K562 (cell line): ENCODE data around the gene AGPAT1. TPM values are rescaled to one million over a fixed set of nuclear protein-coding genes. Genes with fewer than 3 reads are reported as not detected.

Experiments
- BRD9 ChIP-seq: fragments of 450-650 bp; IDR thresholded peaks from 2 replicates; pipeline ENCODE4 v1.6.1; 2018; ENCODE audit warnings: low read depth; ENCODE audit not compliant: partially characterized antibody
- CBFA2T2 ChIP-seq: fragments of 450-650 bp; conservative IDR thresholded peaks from 2 replicates; pipeline ENCODE4 v1.6.1; 2017; ENCODE audit warnings: mild to moderate bottlenecking
- CBX3 ChIP-seq, 2 experiments: IDR thresholded peaks; 1 replicate in 1 of 2; 2 replicates in 1 of 2; pipeline ENCODE4 v1.6.1; 2012; ENCODE audit warnings: inconsistent platforms in 2 of 2, low read length in 2 of 2, borderline replicate concordance in 1 of 2, control low read depth in 1 of 2
- ETS2 ChIP-seq: IDR thresholded peaks from 2 replicates; pipeline ENCODE4 v1.6.1; 2016; ENCODE audit warnings: borderline replicate concordance, missing genetic modification characterization, mild to moderate bottlenecking, moderate library complexity, missing compliant biosample characterization; ENCODE audit not compliant: poor library complexity, severe bottlenecking
- HDAC1 ChIP-seq, 2 experiments: fragments of 450-650 bp; IDR thresholded peaks; 2 replicates each; pipeline ENCODE4 v1.6.1; 2016 to 2017; ENCODE audit warnings: inconsistent platforms in 1 of 2, mild to moderate bottlenecking in 1 of 2, moderate library complexity in 1 of 2
- KDM1A ChIP-seq, 2 experiments: fragments of 450-650 bp; IDR thresholded peaks; 2 replicates each; pipeline ENCODE4 v1.6.1; 2016; ENCODE audit warnings: mild to moderate bottlenecking in 2 of 2
- KLF10 ChIP-seq: fragments of 250-450 bp; sonication (Bioruptor Pico); IDR thresholded peaks from 2 replicates; pipeline ENCODE4 v1.6.1; 2021; ENCODE audit warnings: matching md5 sums
- POLR2A ChIP-seq: fragments of 450-650 bp; conservative IDR thresholded peaks from 2 replicates; pipeline ENCODE4 v1.6.1; 2016
- RBBP5 ChIP-seq: fragments of 200-600 bp; sonication (generic); IDR thresholded peaks from 2 replicates; pipeline ENCODE4 v1.6.1; 2012; ENCODE audit warnings: borderline replicate concordance, mild to moderate bottlenecking, low read length, control low read depth, inconsistent platforms; ENCODE audit not compliant: insufficient read depth, poor library complexity, severe bottlenecking
- SMAD4 ChIP-seq: fragments of 250-450 bp; sonication (Bioruptor Pico); conservative IDR thresholded peaks from 2 replicates; pipeline ENCODE4 v1.8.0; 2021; ENCODE audit warnings: inconsistent platforms, mild to moderate bottlenecking, moderate library complexity
- TRIM24 ChIP-seq, 2 experiments: fragments of 450-650 bp; IDR thresholded peaks; 2 replicates each; pipeline ENCODE4 v1.6.1; 2016
- ZNF551 ChIP-seq: fragments of 250-450 bp; sonication (Bioruptor Pico); IDR thresholded peaks from 2 replicates; pipeline ENCODE4 v1.5.0; 2021; ENCODE audit warnings: mild to moderate bottlenecking, moderate library complexity
- ZNF589 ChIP-seq: fragments of 200-800 bp; sonication (Bioruptor generic); IDR thresholded peaks from 2 replicates; pipeline ENCODE4 v1.6.1; 2016; ENCODE audit warnings: low read depth, missing genetic modification characterization, missing compliant biosample characterization
- ZNF778 ChIP-seq: fragments of 450-650 bp; formaldehyde crosslinking; IDR thresholded peaks from 2 replicates; pipeline ENCODE4 v1.4.0; 2020; ENCODE audit warnings: mild to moderate bottlenecking, moderate library complexity
- polyA plus RNA-seq, 8 experiments: library from polyadenylated mRNA; depleted of rRNA in 4 of 8; stranded (reverse) in 5 of 8; unstranded in 3 of 8; fragments of >200 nt; fragmentation: Nextera tagmentation in 2 of 8; fragmentation: Illumina TruSeq in 1 of 8; extraction: Ambion mirVana in 2 of 8; extraction: Trizol in 1 of 8; gene quantifications; 2 replicates each; pipeline versions ENCODE4 v1.2.1 to v1.2.3, GENCODE V29; 2011 to 2014; ENCODE audit warnings: inconsistent platforms in 1 of 8, missing spikeins in 1 of 8
- total RNA-seq, 7 experiments: library from RNA; depleted of rRNA in 6 of 7; stranded (reverse); fragments of >200 nt in 6 of 7; fragmentation: Illumina TruSeq in 2 of 7; extraction: Trizol in 2 of 7; gene quantifications; 2 replicates each; pipeline versions ENCODE4 v1.2.1 to v1.2.3, GENCODE V29; 2011 to 2021; ENCODE audit warnings: low replicate concordance in 1 of 7
- TF ChIP-seq, protein P1 (sequence below): fragments of 450-650 bp; IDR thresholded peaks from 2 replicates; pipeline ENCODE4 v1.6.1; 2017; ENCODE audit warnings: antibody characterized with exemption
- TF ChIP-seq, protein P2 (sequence below): fragments of 450-650 bp; IDR thresholded peaks from 2 replicates; pipeline ENCODE4 v1.6.1; 2017; ENCODE audit warnings: antibody characterized with exemption, mild to moderate bottlenecking
- TF ChIP-seq, protein P3 (sequence below): fragments of 450-650 bp; formaldehyde crosslinking; IDR thresholded peaks from 2 replicates; pipeline ENCODE4 v1.4.0; 2020; ENCODE audit warnings: mild to moderate bottlenecking
- TF ChIP-seq, protein P4 (sequence below): fragments of 150-350 bp; IDR thresholded peaks from 2 replicates; pipeline ENCODE4 v1.6.1; 2014; ENCODE audit warnings: low read depth, mild to moderate bottlenecking, low read length, borderline replicate concordance

Gene AGPAT1
- total and polyA plus RNA-seq, 9 of the 15 experiments (the other 6 are each of a cell fraction or from before 2014, with no cell fraction given): 37.9 to 176 (median 69.4) TPM

DNA sequence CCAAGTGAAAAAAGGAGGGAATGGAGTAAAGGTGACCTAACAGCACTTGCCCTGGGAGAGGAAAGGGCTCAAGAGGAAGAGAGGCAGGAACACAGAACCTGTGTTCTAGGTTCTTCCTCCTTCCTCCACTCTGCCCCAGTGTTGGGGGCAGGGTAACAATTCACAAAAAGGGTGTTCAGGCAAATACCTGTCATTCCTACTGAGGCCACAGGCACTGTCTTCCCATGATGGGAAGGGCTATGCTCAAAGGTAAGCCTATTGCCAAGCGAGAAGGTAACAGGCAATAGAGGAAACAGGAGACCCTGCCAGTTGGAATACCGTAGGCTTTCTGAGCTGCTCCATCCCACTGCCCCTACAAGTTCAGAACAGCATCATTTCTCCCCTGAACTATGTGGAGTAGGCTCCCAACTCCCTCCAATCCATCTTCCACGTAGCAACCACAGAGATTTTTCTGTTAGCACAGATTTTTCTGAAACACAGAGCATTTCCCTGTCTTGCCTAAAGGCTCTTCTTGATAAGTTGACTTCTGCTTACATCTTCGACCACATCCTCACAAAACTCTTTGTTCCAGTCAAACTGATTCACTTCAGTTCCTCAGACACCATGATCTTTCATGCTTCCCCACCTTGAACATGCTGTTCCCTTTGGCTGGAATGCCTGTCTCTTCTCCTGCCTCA is 2.7 kb downstream of the AGPAT1 start (continued):
- TF ChIP-seq, protein P1, sequence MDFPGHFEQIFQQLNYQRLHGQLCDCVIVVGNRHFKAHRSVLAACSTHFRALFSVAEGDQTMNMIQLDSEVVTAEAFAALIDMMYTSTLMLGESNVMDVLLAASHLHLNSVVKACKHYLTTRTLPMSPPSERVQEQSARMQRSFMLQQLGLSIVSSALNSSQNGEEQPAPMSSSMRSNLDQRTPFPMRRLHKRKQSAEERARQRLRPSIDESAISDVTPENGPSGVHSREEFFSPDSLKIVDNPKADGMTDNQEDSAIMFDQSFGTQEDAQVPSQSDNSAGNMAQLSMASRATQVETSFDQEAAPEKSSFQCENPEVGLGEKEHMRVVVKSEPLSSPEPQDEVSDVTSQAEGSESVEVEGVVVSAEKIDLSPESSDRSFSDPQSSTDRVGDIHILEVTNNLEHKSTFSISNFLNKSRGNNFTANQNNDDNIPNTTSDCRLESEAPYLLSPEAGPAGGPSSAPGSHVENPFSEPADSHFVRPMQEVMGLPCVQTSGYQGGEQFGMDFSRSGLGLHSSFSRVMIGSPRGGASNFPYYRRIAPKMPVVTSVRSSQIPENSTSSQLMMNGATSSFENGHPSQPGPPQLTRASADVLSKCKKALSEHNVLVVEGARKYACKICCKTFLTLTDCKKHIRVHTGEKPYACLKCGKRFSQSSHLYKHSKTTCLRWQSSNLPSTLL: no peak
- peak; percentile 46 to 66; a peak in 3 of 4 replicates for TF ChIP-seq KDM1A (IDR thresholded peaks at IDR 0.05)
- TF ChIP-seq, protein P2, sequence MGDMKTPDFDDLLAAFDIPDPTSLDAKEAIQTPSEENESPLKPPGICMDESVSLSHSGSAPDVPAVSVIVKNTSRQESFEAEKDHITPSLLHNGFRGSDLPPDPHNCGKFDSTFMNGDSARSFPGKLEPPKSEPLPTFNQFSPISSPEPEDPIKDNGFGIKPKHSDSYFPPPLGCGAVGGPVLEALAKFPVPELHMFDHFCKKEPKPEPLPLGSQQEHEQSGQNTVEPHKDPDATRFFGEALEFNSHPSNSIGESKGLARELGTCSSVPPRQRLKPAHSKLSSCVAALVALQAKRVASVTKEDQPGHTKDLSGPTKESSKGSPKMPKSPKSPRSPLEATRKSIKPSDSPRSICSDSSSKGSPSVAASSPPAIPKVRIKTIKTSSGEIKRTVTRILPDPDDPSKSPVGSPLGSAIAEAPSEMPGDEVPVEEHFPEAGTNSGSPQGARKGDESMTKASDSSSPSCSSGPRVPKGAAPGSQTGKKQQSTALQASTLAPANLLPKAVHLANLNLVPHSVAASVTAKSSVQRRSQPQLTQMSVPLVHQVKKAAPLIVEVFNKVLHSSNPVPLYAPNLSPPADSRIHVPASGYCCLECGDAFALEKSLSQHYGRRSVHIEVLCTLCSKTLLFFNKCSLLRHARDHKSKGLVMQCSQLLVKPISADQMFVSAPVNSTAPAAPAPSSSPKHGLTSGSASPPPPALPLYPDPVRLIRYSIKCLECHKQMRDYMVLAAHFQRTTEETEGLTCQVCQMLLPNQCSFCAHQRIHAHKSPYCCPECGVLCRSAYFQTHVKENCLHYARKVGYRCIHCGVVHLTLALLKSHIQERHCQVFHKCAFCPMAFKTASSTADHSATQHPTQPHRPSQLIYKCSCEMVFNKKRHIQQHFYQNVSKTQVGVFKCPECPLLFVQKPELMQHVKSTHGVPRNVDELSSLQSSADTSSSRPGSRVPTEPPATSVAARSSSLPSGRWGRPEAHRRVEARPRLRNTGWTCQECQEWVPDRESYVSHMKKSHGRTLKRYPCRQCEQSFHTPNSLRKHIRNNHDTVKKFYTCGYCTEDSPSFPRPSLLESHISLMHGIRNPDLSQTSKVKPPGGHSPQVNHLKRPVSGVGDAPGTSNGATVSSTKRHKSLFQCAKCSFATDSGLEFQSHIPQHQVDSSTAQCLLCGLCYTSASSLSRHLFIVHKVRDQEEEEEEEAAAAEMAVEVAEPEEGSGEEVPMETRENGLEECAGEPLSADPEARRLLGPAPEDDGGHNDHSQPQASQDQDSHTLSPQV: no peak
- TF ChIP-seq, protein P3, sequence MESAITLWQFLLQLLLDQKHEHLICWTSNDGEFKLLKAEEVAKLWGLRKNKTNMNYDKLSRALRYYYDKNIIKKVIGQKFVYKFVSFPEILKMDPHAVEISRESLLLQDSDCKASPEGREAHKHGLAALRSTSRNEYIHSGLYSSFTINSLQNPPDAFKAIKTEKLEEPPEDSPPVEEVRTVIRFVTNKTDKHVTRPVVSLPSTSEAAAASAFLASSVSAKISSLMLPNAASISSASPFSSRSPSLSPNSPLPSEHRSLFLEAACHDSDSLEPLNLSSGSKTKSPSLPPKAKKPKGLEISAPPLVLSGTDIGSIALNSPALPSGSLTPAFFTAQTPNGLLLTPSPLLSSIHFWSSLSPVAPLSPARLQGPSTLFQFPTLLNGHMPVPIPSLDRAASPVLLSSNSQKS (CRISPR knock-in tag): no peak
- TF ChIP-seq CBX3 (IDR thresholded peaks at IDR 0.05; ENCODE audit: borderline replicate concordance in 1 of 2, low read length in 2 of 2): no peak
- no peak for TF ChIP-seq BRD9
- TF ChIP-seq, protein P4, sequence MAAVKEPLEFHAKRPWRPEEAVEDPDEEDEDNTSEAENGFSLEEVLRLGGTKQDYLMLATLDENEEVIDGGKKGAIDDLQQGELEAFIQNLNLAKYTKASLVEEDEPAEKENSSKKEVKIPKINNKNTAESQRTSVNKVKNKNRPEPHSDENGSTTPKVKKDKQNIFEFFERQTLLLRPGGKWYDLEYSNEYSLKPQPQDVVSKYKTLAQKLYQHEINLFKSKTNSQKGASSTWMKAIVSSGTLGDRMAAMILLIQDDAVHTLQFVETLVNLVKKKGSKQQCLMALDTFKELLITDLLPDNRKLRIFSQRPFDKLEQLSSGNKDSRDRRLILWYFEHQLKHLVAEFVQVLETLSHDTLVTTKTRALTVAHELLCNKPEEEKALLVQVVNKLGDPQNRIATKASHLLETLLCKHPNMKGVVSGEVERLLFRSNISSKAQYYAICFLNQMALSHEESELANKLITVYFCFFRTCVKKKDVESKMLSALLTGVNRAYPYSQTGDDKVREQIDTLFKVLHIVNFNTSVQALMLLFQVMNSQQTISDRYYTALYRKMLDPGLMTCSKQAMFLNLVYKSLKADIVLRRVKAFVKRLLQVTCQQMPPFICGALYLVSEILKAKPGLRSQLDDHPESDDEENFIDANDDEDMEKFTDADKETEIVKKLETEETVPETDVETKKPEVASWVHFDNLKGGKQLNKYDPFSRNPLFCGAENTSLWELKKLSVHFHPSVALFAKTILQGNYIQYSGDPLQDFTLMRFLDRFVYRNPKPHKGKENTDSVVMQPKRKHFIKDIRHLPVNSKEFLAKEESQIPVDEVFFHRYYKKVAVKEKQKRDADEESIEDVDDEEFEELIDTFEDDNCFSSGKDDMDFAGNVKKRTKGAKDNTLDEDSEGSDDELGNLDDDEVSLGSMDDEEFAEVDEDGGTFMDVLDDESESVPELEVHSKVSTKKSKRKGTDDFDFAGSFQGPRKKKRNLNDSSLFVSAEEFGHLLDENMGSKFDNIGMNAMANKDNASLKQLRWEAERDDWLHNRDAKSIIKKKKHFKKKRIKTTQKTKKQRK: no peak
- TF ChIP-seq SMAD4: no peak
- TF ChIP-seq TRIM24 (IDR thresholded peaks at IDR 0.05): no peak
- TF ChIP-seq ETS2 (tag): no peak
- no peak for TF ChIP-seq ZNF778
- no peak for TF ChIP-seq RBBP5
- TF ChIP-seq ZNF551 (CRISPR knock-in tag): no peak
- no peak for TF ChIP-seq CBFA2T2
- no peak for TF ChIP-seq KLF10 (CRISPR knock-in tag)
- TF ChIP-seq ZNF589: no peak
- no peak for TF ChIP-seq POLR2A
- peak in 1 of 2 experiments; percentile 33; a peak in 1 of 4 replicates for TF ChIP-seq HDAC1 (IDR thresholded peaks at IDR 0.05)
